Tibial nerve (tissue), 4 donors: ENCODE data around the gene FOXL1.
A peak's percentile ranks its signal among the peaks of the same experiment; 100 is the strongest.

Experiments used
- CTCF ChIP-seq, 5 experiments: fragments of 200-600 bp in 3 of 5; fragments of 450-650 bp in 2 of 5; sonication (generic) in 3 of 5; IDR thresholded peaks; one replicate each; pipeline ENCODE4 v1.5.1; 2016 to 2019; ENCODE audit warnings: antibody characterized with exemption in 5 of 5, mild to moderate bottlenecking in 3 of 5, moderate library complexity in 2 of 5
- EP300 ChIP-seq, 2 donors: sonication (generic); formaldehyde crosslinking; IDR thresholded peaks; one replicate each; pipeline ENCODE4 v1.6.1; 2017; ENCODE audit warnings: antibody characterized with exemption in 2 of 2, mild to moderate bottlenecking in 1 of 2
- POLR2A ChIP-seq, 2 donors: fragments of 450-650 bp; IDR thresholded peaks; one replicate each; pipeline ENCODE4 v1.6.1; 2017; ENCODE audit warnings: antibody characterized with exemption in 2 of 2, mild to moderate bottlenecking in 2 of 2, moderate library complexity in 2 of 2

- TF ChIP-seq CTCF (IDR thresholded peaks at IDR 0.05) (peak; percentile 47 to 73 (median 56)), POLR2A (IDR thresholded peaks at IDR 0.05) (peak; percentile 70 to 80), EP300 (IDR thresholded peaks at IDR 0.05) (peak in 1 of 2 donors; percentile 83)
Measured at GRCh38 chr16:86575754-86576557, 2.4 kb upstream of the FOXL1 start.
